ENCODE results near the gene ZBED6.
A peak's percentile ranks its signal among the peaks of the same experiment; 100 is the strongest.
"Not testable (repeated sequence)": the region's sequence is repeated elsewhere in the genome, so short reads cannot be mapped to it uniquely, and the experiment has no call there.

The ZBED6 gene

DNA sequence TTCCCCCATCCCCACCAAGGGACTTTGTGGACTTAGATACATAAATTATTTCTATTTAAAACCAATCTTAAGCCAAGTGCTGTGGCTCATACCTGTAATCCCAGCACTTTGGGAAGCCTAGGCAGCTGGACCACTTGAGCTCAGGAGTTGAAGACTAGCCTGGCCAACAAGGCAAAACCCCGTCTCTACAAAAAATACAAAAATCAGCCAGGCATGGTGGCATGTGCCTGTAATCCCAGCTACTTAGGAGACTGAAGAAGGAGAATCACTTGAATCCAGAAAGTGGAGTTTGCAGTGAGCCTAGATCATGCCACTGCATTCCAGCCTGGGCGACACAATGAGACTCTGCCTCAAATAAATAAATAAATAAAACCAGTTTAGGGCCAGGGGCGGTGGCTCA lies 34.9 kb upstream of the ZBED6 start:
- DNase-seq (ENCODE audit: low read depth), result no peak
- TF ChIP-seq, protein P1, sequence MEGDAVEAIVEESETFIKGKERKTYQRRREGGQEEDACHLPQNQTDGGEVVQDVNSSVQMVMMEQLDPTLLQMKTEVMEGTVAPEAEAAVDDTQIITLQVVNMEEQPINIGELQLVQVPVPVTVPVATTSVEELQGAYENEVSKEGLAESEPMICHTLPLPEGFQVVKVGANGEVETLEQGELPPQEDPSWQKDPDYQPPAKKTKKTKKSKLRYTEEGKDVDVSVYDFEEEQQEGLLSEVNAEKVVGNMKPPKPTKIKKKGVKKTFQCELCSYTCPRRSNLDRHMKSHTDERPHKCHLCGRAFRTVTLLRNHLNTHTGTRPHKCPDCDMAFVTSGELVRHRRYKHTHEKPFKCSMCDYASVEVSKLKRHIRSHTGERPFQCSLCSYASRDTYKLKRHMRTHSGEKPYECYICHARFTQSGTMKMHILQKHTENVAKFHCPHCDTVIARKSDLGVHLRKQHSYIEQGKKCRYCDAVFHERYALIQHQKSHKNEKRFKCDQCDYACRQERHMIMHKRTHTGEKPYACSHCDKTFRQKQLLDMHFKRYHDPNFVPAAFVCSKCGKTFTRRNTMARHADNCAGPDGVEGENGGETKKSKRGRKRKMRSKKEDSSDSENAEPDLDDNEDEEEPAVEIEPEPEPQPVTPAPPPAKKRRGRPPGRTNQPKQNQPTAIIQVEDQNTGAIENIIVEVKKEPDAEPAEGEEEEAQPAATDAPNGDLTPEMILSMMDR (conservative IDR thresholded peaks at IDR 0.05; ENCODE audit: low read depth, low read length), result no peak
- no peak overlapping the region for H3K4me3 ChIP-seq (ENCODE audit: low read length)

DNA sequence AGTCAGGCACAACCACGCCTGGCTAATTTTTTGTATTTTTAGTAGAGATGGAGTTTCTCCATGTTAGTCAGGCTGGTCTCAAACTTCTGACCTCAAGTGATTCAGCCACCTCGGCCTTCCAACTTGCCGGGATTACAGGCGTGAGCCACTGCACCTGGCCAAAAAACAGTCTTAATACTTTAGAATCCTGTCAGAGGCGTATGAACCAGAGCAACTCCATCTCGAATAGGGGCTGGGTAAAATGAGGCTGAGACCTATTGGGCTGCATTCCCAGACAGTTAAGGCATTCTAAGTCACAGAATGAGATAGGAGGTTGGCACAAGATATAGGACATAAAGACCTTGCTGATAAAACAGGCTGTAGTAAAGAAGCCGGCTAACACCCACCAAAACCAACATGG lies 33.5 kb upstream of the ZBED6 start:
- peak; percentile 9 for DNase-seq (ENCODE audit: low read depth)
- not testable (repeated sequence) for H3K4me3 ChIP-seq (ENCODE audit: low read length)

DNA sequence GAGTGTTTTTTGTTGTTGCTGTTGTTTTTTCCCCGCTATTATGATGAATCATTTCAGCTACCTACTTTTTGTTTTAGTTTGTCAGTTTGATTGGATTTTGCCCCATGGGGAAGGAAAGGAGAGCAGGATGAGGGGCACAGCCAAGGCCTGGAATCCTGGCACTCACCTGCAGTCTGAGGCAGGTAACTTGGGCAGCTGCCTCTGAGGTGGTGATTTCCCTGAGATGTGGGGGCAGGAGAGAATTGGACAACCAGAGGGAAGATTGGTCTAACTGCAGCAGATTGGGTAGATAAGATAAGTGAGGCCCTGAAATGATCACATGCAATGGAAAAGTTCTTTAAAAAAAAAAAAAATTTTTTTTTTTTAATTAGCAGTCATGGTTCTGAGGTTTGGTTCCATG lies 31.9 kb upstream of the ZBED6 start:
- H3K4me3 ChIP-seq (ENCODE audit: low read length), result no peak overlapping the region
- TF ChIP-seq, protein P1 (conservative IDR thresholded peaks at IDR 0.05; ENCODE audit: low read depth, low read length), result no peak
- no peak for DNase-seq (ENCODE audit: low read depth)

DNA sequence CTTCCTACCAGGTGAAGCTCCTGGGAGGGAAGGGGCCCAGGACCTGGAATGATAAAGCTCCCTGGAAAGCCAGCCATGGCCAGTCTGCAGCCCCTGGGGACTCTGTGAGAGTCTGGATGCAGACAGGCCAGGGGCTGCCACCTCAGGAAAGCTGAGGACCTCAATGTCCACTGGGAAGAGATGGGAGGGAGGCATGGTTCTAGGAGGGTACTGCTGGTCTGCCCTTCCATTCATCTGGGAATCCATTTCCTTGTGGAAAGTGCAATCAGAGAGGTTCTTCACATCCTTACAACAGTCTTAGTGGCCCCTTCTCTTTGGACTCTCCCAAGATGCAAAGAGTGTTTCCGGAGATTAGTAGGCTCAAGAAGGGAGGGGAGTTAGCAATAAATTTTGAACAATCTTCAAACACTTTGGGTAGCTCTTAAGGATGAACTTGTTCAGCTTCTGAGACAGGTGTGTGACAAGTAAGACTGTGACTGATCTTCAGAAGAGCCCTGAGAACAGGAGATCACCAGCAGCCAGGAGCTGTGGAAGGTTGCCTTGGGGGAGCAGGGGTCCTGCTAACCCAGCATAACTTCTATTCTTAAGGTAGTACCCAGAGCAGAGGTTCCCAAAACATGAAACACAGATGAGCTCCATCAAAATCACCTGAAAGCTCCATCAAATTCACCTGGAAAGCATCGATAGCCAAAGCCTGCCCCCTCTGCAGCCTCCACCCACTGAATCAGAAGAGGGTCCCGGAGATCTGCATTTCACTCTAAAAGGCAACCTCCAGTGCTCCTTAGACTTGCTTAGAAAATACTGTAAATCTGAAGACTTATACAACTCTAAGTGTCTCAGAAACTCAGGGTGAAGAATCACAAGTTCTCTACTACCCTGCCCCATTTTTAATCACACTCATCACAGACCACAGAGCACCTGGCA lies 31.1 kb upstream of the ZBED6 start:
- no peak overlapping the region for H3K4me3 ChIP-seq (ENCODE audit: low read length)
- no peak for DNase-seq (ENCODE audit: low read depth)
- TF ChIP-seq, protein P1 (conservative IDR thresholded peaks at IDR 0.05; ENCODE audit: low read depth, low read length), result no peak

DNA sequence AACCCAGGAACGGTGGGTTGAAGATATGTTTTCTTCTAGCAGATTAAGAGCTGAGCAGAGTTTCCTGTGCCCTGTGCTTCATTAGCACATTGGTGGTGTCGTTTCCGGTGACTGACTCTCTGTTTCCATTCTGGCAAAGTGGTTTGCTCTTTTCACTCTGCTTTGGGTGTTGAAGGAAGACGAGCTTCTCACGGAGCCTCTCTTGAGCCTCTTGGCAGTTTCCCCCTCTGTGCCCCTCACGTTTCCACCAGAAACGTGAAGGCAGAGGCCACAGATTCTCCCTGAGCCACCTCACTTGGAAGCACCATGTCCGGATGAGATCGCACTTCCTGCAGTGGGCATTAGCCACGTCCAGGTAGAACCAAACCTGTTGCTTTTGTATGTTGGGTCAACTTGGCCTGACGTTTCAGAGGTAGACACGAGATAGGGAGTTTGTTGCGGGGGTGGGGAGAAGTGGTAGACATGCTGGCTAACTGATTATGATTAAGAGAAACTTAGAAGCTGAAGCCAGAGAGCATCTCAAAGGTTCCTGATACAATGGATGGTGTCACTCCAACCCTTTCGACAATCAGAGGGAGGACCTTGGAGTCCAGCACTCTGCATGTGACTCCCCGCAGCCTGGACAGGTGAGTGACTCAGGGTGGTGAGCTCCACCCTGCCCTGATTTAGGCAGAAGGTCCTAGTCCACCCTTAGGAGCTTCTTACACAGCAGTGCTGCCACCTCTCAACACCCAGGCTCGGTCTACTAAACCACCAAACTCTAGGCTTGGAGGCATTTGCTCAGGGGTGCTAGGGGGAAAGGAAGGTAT lies 30.2 kb upstream of the ZBED6 start, which contains the start of gene LAX1:
TSS of gene LAX1 (plus strand) at position 155 of the 809 bp plus-strand sequence. CDS start at position 538, 383 bp downstream.
- no peak for DNase-seq (ENCODE audit: low read depth)
- TF ChIP-seq, protein P1 (conservative IDR thresholded peaks at IDR 0.05; ENCODE audit: low read depth, low read length), result no peak
- H3K4me3 ChIP-seq (ENCODE audit: low read length), result no peak within 1 kb of the TSS

DNA sequence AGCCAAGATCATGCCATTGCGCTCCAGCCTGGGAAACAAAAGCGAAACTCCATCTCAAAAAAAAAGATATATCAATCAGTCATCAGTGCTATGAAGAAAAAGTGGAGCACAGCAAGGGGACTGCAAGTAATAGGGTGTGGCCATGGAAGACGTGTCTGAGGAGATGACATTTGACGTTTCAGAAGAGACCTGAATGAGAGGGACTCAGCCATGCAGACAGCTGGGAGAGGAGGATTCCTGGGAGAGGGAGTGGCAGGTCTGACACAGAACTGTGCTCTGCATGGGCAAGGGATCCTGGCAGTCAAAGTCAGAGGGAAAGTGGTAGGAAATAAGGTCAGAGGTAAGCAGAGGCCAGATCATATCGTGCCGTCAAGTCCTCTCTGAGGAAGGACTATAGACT lies 27.2 kb upstream of the ZBED6 start:
- TF ChIP-seq, protein P1 (conservative IDR thresholded peaks at IDR 0.05; ENCODE audit: low read depth, low read length), result no peak
- no peak for DNase-seq (ENCODE audit: low read depth)
- H3K4me3 ChIP-seq (ENCODE audit: low read length), result no peak overlapping the region

DNA sequence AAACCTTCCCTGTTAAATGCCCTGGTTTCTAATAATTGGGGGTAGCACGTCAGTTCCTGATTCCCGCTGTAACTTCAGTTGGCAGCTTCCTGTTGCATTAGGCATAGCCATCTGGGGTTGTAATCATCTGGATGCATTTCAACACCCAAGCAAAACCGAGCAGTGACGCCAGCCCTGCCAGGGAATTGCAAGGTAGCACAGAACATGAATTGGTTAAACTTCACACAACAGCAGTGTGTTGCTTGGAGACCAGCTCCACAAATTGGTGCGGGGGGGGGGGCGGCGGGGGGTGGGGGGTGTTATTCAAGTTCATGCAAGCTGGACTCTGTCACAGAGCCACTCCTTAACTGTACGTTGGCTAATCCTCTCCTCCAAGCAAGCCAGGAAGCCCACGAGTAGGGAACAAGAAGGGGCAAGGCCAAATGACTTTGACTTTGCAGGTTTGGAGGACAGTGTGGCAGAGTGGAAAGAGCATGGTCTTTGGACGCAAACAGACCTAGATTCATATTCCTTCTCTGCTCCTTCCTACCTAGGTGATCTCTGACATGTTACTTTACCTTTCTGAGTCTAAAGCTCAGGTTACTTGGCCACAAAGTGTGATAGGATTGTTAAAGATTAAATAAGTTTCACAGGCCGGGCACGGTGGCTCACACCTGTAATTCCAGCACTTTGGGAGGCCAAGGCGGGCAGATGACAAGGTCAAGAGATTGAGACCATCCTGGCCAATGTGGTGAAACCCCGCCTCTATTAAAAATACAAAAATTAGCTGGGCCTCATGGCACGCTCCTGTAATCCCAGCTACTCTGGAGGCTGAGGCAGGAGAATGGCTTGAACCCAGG lies 25.7 kb upstream of the ZBED6 start:
- H3K4me3 ChIP-seq (ENCODE audit: low read length), result no peak overlapping the region
- TF ChIP-seq, protein P1 (conservative IDR thresholded peaks at IDR 0.05; ENCODE audit: low read depth, low read length), result no peak
- peak; percentile 93 for DNase-seq (ENCODE audit: low read depth)
